ENCODE results near the gene KRTAP9-4.

The KRTAP9-4 gene

GRCh38 chr17:41258406-41258805, 8.9 kb downstream of the KRTAP9-4 start:
- Histone ChIP-seq H3K4me2 (ENCODE audit: low read length) (no peak overlapping the region), H3K9me2 (replicated peaks; ENCODE audit: control insufficient read depth, low read length) (no peaks in the 10 kb centered on the region), H3K4me1 (ENCODE audit: control insufficient read depth, low read length) (no peaks in the 10 kb centered on the region), H3K27me3 (ENCODE audit: control insufficient read depth, low read length) (peaks cover 26% of the 10 kb centered on the region), H3K36me3 (ENCODE audit: control insufficient read depth, low read length) (no peaks in the 10 kb centered on the region), H3K27ac (ENCODE audit: low read depth, low read length) (no peak overlapping the region), H3K9me3 (ENCODE audit: control insufficient read depth, insufficient read depth, low read length) (no peaks in the 10 kb centered on the region), H3F3A (ENCODE audit: control insufficient read depth, insufficient read depth) (no peaks in the 10 kb centered on the region), H4K20me1 (ENCODE audit: control insufficient read depth, insufficient read depth, low read depth, low read length) (no peaks in the 10 kb centered on the region), H3K4me3 (ENCODE audit: low read length) (no peak overlapping the region), H3K79me2 (ENCODE audit: control insufficient read depth, low read length) (no peaks in the 10 kb centered on the region)
- TF ChIP-seq EZH2phosphoT487 (IDR thresholded peaks at IDR 0.05; ENCODE audit: borderline replicate concordance, low read length) (no peak), CTCF (IDR thresholded peaks at IDR 0.05; ENCODE audit: low read depth, low read length, poor library complexity, severe bottlenecking) (no peak)

- TF ChIP-seq EZH2phosphoT487 (IDR thresholded peaks at IDR 0.05; ENCODE audit: borderline replicate concordance, low read length): no peak
- no peaks in the 10 kb centered on the region for H4K20me1 ChIP-seq (ENCODE audit: control insufficient read depth, insufficient read depth, low read depth, low read length)
- no peaks in the 10 kb centered on the region for H3K79me2 ChIP-seq (ENCODE audit: control insufficient read depth, low read length)
- no peak overlapping the region for H3K4me3 ChIP-seq (ENCODE audit: low read length)
- H3F3A ChIP-seq (ENCODE audit: control insufficient read depth, insufficient read depth): no peaks in the 10 kb centered on the region
- H3K27me3 ChIP-seq (ENCODE audit: control insufficient read depth, low read length): peaks cover 27% of the 10 kb centered on the region
- no peak overlapping the region for H3K4me2 ChIP-seq (ENCODE audit: low read length)
- no peaks in the 10 kb centered on the region for H3K9me2 ChIP-seq (replicated peaks; ENCODE audit: control insufficient read depth, low read length)
- H3K4me1 ChIP-seq (ENCODE audit: control insufficient read depth, low read length): no peaks in the 10 kb centered on the region
- no peaks in the 10 kb centered on the region for H3K9me3 ChIP-seq (ENCODE audit: control insufficient read depth, insufficient read depth, low read length)
- H3K36me3 ChIP-seq (ENCODE audit: control insufficient read depth, low read length): no peaks in the 10 kb centered on the region
- no peak overlapping the region for H3K27ac ChIP-seq (ENCODE audit: low read depth, low read length)
Measured at GRCh38 chr17:41263212-41263611, 13.7 kb downstream of the KRTAP9-4 start.

- H3K36me3 ChIP-seq (ENCODE audit: control insufficient read depth, low read length): no peaks in the 10 kb centered on the region
- no peaks in the 10 kb centered on the region for H3K4me1 ChIP-seq (ENCODE audit: control insufficient read depth, low read length)
- peaks cover 18% of the 10 kb centered on the region for H3K27me3 ChIP-seq (ENCODE audit: control insufficient read depth, low read length)
- no peaks in the 10 kb centered on the region for H3K79me2 ChIP-seq (ENCODE audit: control insufficient read depth, low read length)
- H3K4me3 ChIP-seq (ENCODE audit: low read length): no peak overlapping the region
- H3K9me2 ChIP-seq (replicated peaks; ENCODE audit: control insufficient read depth, low read length): no peaks in the 10 kb centered on the region
- H3F3A ChIP-seq (ENCODE audit: control insufficient read depth, insufficient read depth): no peaks in the 10 kb centered on the region
- H3K27ac ChIP-seq (ENCODE audit: low read depth, low read length): no peak overlapping the region
- no peaks in the 10 kb centered on the region for H3K9me3 ChIP-seq (ENCODE audit: control insufficient read depth, insufficient read depth, low read length)
- no peaks in the 10 kb centered on the region for H4K20me1 ChIP-seq (ENCODE audit: control insufficient read depth, insufficient read depth, low read depth, low read length)
- no peak for TF ChIP-seq CTCF (IDR thresholded peaks at IDR 0.05; ENCODE audit: low read depth, low read length, poor library complexity, severe bottlenecking)
- TF ChIP-seq EZH2phosphoT487 (IDR thresholded peaks at IDR 0.05; ENCODE audit: borderline replicate concordance, low read length): no peak
- no peak overlapping the region for H3K4me2 ChIP-seq (ENCODE audit: low read length)
Measured at GRCh38 chr17:41264599-41264998, 15.1 kb downstream of the KRTAP9-4 start.

- TF ChIP-seq CTCF (IDR thresholded peaks at IDR 0.05; ENCODE audit: low read depth, low read length, poor library complexity, severe bottlenecking) (no peak), EZH2phosphoT487 (IDR thresholded peaks at IDR 0.05; ENCODE audit: borderline replicate concordance, low read length) (no peak)
- no peaks in the 10 kb centered on the region for H3K79me2 ChIP-seq (ENCODE audit: control insufficient read depth, low read length)
- no peaks in the 10 kb centered on the region for H3F3A ChIP-seq (ENCODE audit: control insufficient read depth, insufficient read depth)
- no peak within 1 kb of the TSS for H3K4me3 ChIP-seq (ENCODE audit: low read length)
- no peaks in the 10 kb centered on the region for H3K9me3 ChIP-seq (ENCODE audit: control insufficient read depth, insufficient read depth, low read length)
- H4K20me1 ChIP-seq (ENCODE audit: control insufficient read depth, insufficient read depth, low read depth, low read length): no peaks in the 10 kb centered on the region
- no peaks in the 10 kb centered on the region for H3K4me1 ChIP-seq (ENCODE audit: control insufficient read depth, low read length)
- H3K36me3 ChIP-seq (ENCODE audit: control insufficient read depth, low read length): no peaks in the 10 kb centered on the region
- H3K27ac ChIP-seq (ENCODE audit: low read depth, low read length): no peak within 1 kb of the TSS
- no peak within 1 kb of the TSS for H3K4me2 ChIP-seq (ENCODE audit: low read length)
- H3K9me2 ChIP-seq (replicated peaks; ENCODE audit: control insufficient read depth, low read length): no peaks in the 10 kb centered on the region
- H3K27me3 ChIP-seq (ENCODE audit: control insufficient read depth, low read length): peaks cover 18% of the 10 kb centered on the region
Measured at GRCh38 chr17:41265078-41265477, 15.6 kb downstream of the KRTAP9-4 start, which contains the start of gene KRTAP9-6. Gene KRTAP9-6, plus strand, starts transcription at chr17:41265378. Its CDS starts 0 bp downstream, at chr17:41265378.
